ENCODE results near the gene ANKS6.

Gene ANKS6

DNA sequence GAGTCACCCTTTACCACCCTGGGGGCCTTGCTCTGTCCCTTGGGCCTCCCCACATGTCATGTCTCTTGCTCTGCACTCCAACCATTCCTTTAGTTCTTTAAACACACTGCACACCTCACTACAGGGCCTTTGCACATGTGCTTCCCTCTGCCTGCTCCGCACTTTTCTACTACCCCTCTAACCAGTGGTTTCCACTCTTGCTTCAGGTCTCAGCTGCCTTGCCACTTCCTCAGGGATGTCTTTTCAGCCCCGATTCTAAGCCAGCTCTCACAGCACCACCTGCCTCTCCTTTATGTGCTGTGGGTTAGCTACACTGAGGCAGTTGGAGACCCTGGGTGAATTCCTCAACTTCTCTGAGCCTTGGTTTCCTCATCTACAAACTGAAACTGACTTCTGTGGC lies 53.0 kb downstream of the ANKS6 start:
- Histone ChIP-seq H3K36me3 (ENCODE audit: control insufficient read depth in 5 of 5, insufficient read depth in 5 of 5, low read length in 5 of 5) (peaks cover 7 to 36% (median 27%) of the 10 kb centered on the region in 5 donors), H3K4me1 (ENCODE audit: control insufficient read depth in 5 of 5, insufficient read depth in 5 of 5, low read length in 5 of 5) (no peaks in the 10 kb centered on the region), H3K27ac (ENCODE audit: low read depth, low read length) (no peak overlapping the region), H3K4me3 (ENCODE audit: low read depth in 1 of 5, low read length in 5 of 5) (no peak overlapping the region), H3K9me3 (ENCODE audit: control insufficient read depth in 5 of 5, low read length in 5 of 5) (peaks cover 0 to 6% (median 0%) of the 10 kb centered on the region in 5 donors), H3K27me3 (ENCODE audit: control insufficient read depth in 5 of 5, insufficient read depth in 4 of 5, low read length in 5 of 5) (no peaks in the 10 kb centered on the region), H3K9ac (ENCODE audit: low read length in 5 of 5) (peak overlapping the region in 1 of 5 donors; percentile 35)

GRCh38 chr9:98742325-98743280 lies 53.8 kb downstream of the ANKS6 start:
- H3K4me3 ChIP-seq (ENCODE audit: low read depth in 1 of 5, low read length in 5 of 5), result no peak overlapping the region

DNA sequence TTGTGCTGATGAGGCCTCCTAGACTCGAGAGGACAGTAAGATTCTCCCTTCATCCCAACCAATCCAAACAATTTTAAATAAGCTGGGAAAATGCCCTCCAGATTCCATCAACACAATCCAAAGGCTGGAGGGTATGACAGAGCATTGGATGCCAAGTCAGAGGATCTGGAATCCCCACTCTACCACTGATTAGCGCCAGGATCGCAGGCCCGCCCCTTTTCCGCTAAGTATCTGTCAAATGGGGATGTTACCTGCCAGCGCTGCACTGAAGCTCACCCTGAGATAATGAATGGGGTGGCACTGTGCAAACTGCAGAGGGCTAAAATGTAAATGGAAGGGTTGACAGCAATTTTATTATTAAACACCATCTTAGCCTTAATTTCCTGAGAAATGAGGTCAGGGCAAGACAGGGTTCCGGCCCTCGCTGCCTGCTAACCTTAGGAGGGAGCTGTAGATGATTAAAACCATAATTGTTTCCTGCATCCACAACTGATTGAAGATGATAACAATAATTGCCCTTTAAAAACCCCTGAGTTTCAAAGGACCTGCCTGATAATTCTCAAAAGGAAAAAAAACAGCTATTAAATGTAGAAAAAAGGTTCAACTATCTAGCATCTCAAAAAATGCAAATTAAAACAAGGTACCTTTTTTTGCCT lies 56.0 kb downstream of the ANKS6 start:
- H3K27ac ChIP-seq (ENCODE audit: low read depth, low read length), result no peak overlapping the region
- no peaks in the 10 kb centered on the region for H3K27me3 ChIP-seq (ENCODE audit: control insufficient read depth in 5 of 5, insufficient read depth in 4 of 5, low read length in 5 of 5)
- peaks cover 0 to 6% (median 0%) of the 10 kb centered on the region in 5 donors for H3K9me3 ChIP-seq (ENCODE audit: control insufficient read depth in 5 of 5, low read length in 5 of 5)
- no peak overlapping the region for H3K4me3 ChIP-seq (ENCODE audit: low read depth in 1 of 5, low read length in 5 of 5)
- H3K4me1 ChIP-seq (ENCODE audit: control insufficient read depth in 5 of 5, insufficient read depth in 5 of 5, low read length in 5 of 5), result no peaks in the 10 kb centered on the region
- peaks cover 3 to 37% (median 30%) of the 10 kb centered on the region in 5 donors for H3K36me3 ChIP-seq (ENCODE audit: control insufficient read depth in 5 of 5, insufficient read depth in 5 of 5, low read length in 5 of 5)
- H3K9ac ChIP-seq (ENCODE audit: low read length in 5 of 5), result no peak overlapping the region

More at GRCh38 chr9:98742325-98743280, 53.8 kb downstream of the ANKS6 start:
- H3K27ac ChIP-seq (ENCODE audit: low read depth, low read length), result no peak overlapping the region
- no peak overlapping the region for H3K9ac ChIP-seq (ENCODE audit: low read length in 5 of 5)
- no peaks in the 10 kb centered on the region for H3K4me1 ChIP-seq (ENCODE audit: control insufficient read depth in 5 of 5, insufficient read depth in 5 of 5, low read length in 5 of 5)
- H3K27me3 ChIP-seq (ENCODE audit: control insufficient read depth in 5 of 5, insufficient read depth in 4 of 5, low read length in 5 of 5), result no peaks in the 10 kb centered on the region
- peaks cover 7 to 35% (median 26%) of the 10 kb centered on the region in 5 donors for H3K36me3 ChIP-seq (ENCODE audit: control insufficient read depth in 5 of 5, insufficient read depth in 5 of 5, low read length in 5 of 5)
- H3K9me3 ChIP-seq (ENCODE audit: control insufficient read depth in 5 of 5, low read length in 5 of 5), result peaks cover 0 to 6% (median 0%) of the 10 kb centered on the region in 5 donors

- no peaks in the 10 kb centered on the region for H3K4me1 ChIP-seq (ENCODE audit: control insufficient read depth in 5 of 5, insufficient read depth in 5 of 5, low read length in 5 of 5)
- H3K9me3 ChIP-seq (ENCODE audit: control insufficient read depth in 5 of 5, low read length in 5 of 5), result peaks cover 0 to 6% (median 0%) of the 10 kb centered on the region in 5 donors
- no peaks in the 10 kb centered on the region for H3K27me3 ChIP-seq (ENCODE audit: control insufficient read depth in 5 of 5, insufficient read depth in 4 of 5, low read length in 5 of 5)
- H3K4me3 ChIP-seq (ENCODE audit: low read depth in 1 of 5, low read length in 5 of 5), result no peak overlapping the region
- no peak overlapping the region for H3K9ac ChIP-seq (ENCODE audit: low read length in 5 of 5)
- no peak overlapping the region for H3K27ac ChIP-seq (ENCODE audit: low read depth, low read length)
- peaks cover 0 to 36% (median 27%) of the 10 kb centered on the region in 5 donors for H3K36me3 ChIP-seq (ENCODE audit: control insufficient read depth in 5 of 5, insufficient read depth in 5 of 5, low read length in 5 of 5)
These were observed 57.6 kb downstream of the ANKS6 start for GRCh38 chr9:98738741-98739140.

- Histone ChIP-seq H3K4me1 (ENCODE audit: control insufficient read depth in 5 of 5, insufficient read depth in 5 of 5, low read length in 5 of 5) (no peaks in the 10 kb centered on the region), H3K4me3 (ENCODE audit: low read depth in 1 of 5, low read length in 5 of 5) (no peak overlapping the region), H3K9ac (ENCODE audit: low read length in 5 of 5) (no peak overlapping the region), H3K27me3 (ENCODE audit: control insufficient read depth in 5 of 5, insufficient read depth in 4 of 5, low read length in 5 of 5) (no peaks in the 10 kb centered on the region), H3K9me3 (ENCODE audit: control insufficient read depth in 5 of 5, low read length in 5 of 5) (peaks cover 0 to 6% (median 0%) of the 10 kb centered on the region in 5 donors), H3K36me3 (ENCODE audit: control insufficient read depth in 5 of 5, insufficient read depth in 5 of 5, low read length in 5 of 5) (peaks cover 0 to 33% (median 27%) of the 10 kb centered on the region in 5 donors), H3K27ac (ENCODE audit: low read depth, low read length) (no peak overlapping the region)
These were observed 60.1 kb downstream of the ANKS6 start for GRCh38 chr9:98736226-98736625.

- H3K27ac ChIP-seq (ENCODE audit: low read depth, low read length), result no peak overlapping the region
- H3K36me3 ChIP-seq (ENCODE audit: control insufficient read depth in 5 of 5, insufficient read depth in 5 of 5, low read length in 5 of 5), result peaks cover 0 to 33% (median 25%) of the 10 kb centered on the region in 5 donors
- H3K27me3 ChIP-seq (ENCODE audit: control insufficient read depth in 5 of 5, insufficient read depth in 4 of 5, low read length in 5 of 5), result no peaks in the 10 kb centered on the region
- H3K4me3 ChIP-seq (ENCODE audit: low read depth in 1 of 5, low read length in 5 of 5), result no peak overlapping the region
- no peak overlapping the region for H3K9ac ChIP-seq (ENCODE audit: low read length in 5 of 5)
- H3K4me1 ChIP-seq (ENCODE audit: control insufficient read depth in 5 of 5, insufficient read depth in 5 of 5, low read length in 5 of 5), result no peaks in the 10 kb centered on the region
- H3K9me3 ChIP-seq (ENCODE audit: control insufficient read depth in 5 of 5, low read length in 5 of 5), result no peaks in the 10 kb centered on the region
These were observed 63.6 kb downstream of the ANKS6 start for GRCh38 chr9:98732801-98733200.

GRCh38 chr9:98732091-98732490 lies 64.3 kb downstream of the ANKS6 start:
- Histone ChIP-seq H3K4me1 (ENCODE audit: control insufficient read depth in 5 of 5, insufficient read depth in 5 of 5, low read length in 5 of 5) (no peaks in the 10 kb centered on the region), H3K9ac (ENCODE audit: low read length in 5 of 5) (no peak overlapping the region), H3K27ac (ENCODE audit: low read depth, low read length) (no peak overlapping the region), H3K36me3 (ENCODE audit: control insufficient read depth in 5 of 5, insufficient read depth in 5 of 5, low read length in 5 of 5) (peaks cover 0 to 33% (median 25%) of the 10 kb centered on the region in 5 donors), H3K4me3 (ENCODE audit: low read depth in 1 of 5, low read length in 5 of 5) (no peak overlapping the region), H3K9me3 (ENCODE audit: control insufficient read depth in 5 of 5, low read length in 5 of 5) (no peaks in the 10 kb centered on the region), H3K27me3 (ENCODE audit: control insufficient read depth in 5 of 5, insufficient read depth in 4 of 5, low read length in 5 of 5) (no peaks in the 10 kb centered on the region)

DNA sequence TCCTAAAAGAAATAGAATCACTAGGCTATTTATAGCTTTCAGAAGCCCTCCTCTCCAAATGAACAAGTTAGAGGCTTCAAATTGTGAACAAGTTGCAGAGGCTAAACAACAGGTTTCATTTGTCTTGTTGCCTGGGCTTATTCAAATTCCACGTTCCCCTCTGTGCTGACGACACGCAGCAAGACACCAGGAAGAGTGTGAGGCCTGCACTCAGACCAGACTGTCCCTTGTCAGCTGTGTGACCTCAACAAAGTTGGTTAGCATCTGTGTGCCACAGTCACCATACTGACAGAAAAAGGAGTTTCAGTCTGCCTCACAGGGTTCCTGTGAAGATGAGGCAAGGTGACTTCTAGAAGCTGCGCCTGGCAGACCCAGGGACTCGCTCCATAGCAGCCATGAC lies 65.5 kb downstream of the ANKS6 start:
- H3K27me3 ChIP-seq (ENCODE audit: control insufficient read depth in 5 of 5, insufficient read depth in 4 of 5, low read length in 5 of 5), result peaks cover 0 to 10% (median under 1%) of the 10 kb centered on the region in 5 donors
- peaks cover 0 to 27% (median 19%) of the 10 kb centered on the region in 5 donors for H3K36me3 ChIP-seq (ENCODE audit: control insufficient read depth in 5 of 5, insufficient read depth in 5 of 5, low read length in 5 of 5)
- peaks cover 0 to 9% (median under 1%) of the 10 kb centered on the region in 5 donors for H3K4me1 ChIP-seq (ENCODE audit: control insufficient read depth in 5 of 5, insufficient read depth in 5 of 5, low read length in 5 of 5)
- H3K27ac ChIP-seq (ENCODE audit: low read depth, low read length), result no peak overlapping the region
- H3K9me3 ChIP-seq (ENCODE audit: control insufficient read depth in 5 of 5, low read length in 5 of 5), result no peaks in the 10 kb centered on the region
- H3K4me3 ChIP-seq (ENCODE audit: low read depth in 1 of 5, low read length in 5 of 5), result no peak overlapping the region
- H3K9ac ChIP-seq (ENCODE audit: low read length in 5 of 5), result no peak overlapping the region

- peaks cover 0 to 13% (median 3%) of the 10 kb centered on the region in 5 donors for H3K4me1 ChIP-seq (ENCODE audit: control insufficient read depth in 5 of 5, insufficient read depth in 5 of 5, low read length in 5 of 5)
- H3K9me3 ChIP-seq (ENCODE audit: control insufficient read depth in 5 of 5, low read length in 5 of 5), result peaks cover 2 to 9% (median 3%) of the 10 kb centered on the region in 5 donors
- H3K36me3 ChIP-seq (ENCODE audit: control insufficient read depth in 5 of 5, insufficient read depth in 5 of 5, low read length in 5 of 5), result peaks cover 0 to 4% (median 4%) of the 10 kb centered on the region in 5 donors
- no peak overlapping the region for H3K27ac ChIP-seq (ENCODE audit: low read depth, low read length)
- peaks cover 0 to 17% (median 10%) of the 10 kb centered on the region in 5 donors for H3K27me3 ChIP-seq (ENCODE audit: control insufficient read depth in 5 of 5, insufficient read depth in 4 of 5, low read length in 5 of 5)
- no peak overlapping the region for H3K4me3 ChIP-seq (ENCODE audit: low read depth in 1 of 5, low read length in 5 of 5)
- H3K9ac ChIP-seq (ENCODE audit: low read length in 5 of 5), result no peak overlapping the region
These were observed 67.9 kb downstream of the ANKS6 start for GRCh38 chr9:98728500-98728899.

GRCh38 chr9:98727428-98727827 lies 68.9 kb downstream of the ANKS6 start:
- Histone ChIP-seq H3K4me3 (ENCODE audit: low read depth in 1 of 5, low read length in 5 of 5) (no peak overlapping the region), H3K27me3 (ENCODE audit: control insufficient read depth in 5 of 5, insufficient read depth in 4 of 5, low read length in 5 of 5) (peaks cover 0 to 17% (median 13%) of the 10 kb centered on the region in 5 donors), H3K9ac (ENCODE audit: low read length in 5 of 5) (no peak overlapping the region), H3K36me3 (ENCODE audit: control insufficient read depth in 5 of 5, insufficient read depth in 5 of 5, low read length in 5 of 5) (no peaks in the 10 kb centered on the region), H3K4me1 (ENCODE audit: control insufficient read depth in 5 of 5, insufficient read depth in 5 of 5, low read length in 5 of 5) (peaks cover 0 to 13% (median 3%) of the 10 kb centered on the region in 5 donors), H3K27ac (ENCODE audit: low read depth, low read length) (no peak overlapping the region), H3K9me3 (ENCODE audit: control insufficient read depth in 5 of 5, low read length in 5 of 5) (peaks cover 4 to 12% (median 6%) of the 10 kb centered on the region in 5 donors)

Measured in subcutaneous abdominal adipose tissue (tissue), 5 donors.